Vagina (tissue), 2 donors: ENCODE data around the gene PDE10A.

Experiments
- POLR2A ChIP-seq, 2 donors: fragments of 450-650 bp; IDR thresholded peaks; one replicate each; pipeline ENCODE4 v1.6.1; 2017; ENCODE audit warnings: antibody characterized with exemption in 2 of 2, mild to moderate bottlenecking in 2 of 2, moderate library complexity in 2 of 2
- POLR2AphosphoS5 ChIP-seq, 2 donors: sonication (generic); formaldehyde crosslinking; IDR thresholded peaks; one replicate each; pipeline ENCODE4 v1.9.0; 2017; ENCODE audit warnings: antibody characterized with exemption in 2 of 2, mild to moderate bottlenecking in 2 of 2, low read depth in 1 of 2; ENCODE audit not compliant: insufficient read depth in 1 of 2

DNA sequence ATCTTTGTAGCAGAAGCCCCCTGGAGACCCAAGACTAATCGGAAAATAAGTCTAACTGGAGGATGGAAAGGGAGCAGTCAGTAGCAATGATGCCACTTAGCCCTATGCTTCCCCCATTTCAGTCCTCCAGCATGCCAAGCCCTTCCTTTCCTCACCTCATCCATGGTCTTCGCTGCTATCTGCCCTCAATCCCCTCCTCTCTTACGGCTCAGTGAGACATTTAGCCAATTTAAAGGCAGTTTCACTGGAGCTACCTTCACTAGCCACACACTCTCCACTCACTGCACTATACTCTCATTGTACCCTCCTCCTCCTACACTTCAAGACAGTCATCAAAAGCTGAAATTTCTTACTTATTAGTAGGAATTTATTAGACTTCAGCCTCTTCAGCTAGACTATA, 111.2 kb downstream of the PDE10A start:
- no peak for TF ChIP-seq POLR2A (IDR thresholded peaks at IDR 0.05)
- no peak for TF ChIP-seq POLR2AphosphoS5 (IDR thresholded peaks at IDR 0.05; ENCODE audit: insufficient read depth in 1 of 2, low read depth in 1 of 2)
